Measurements from ENCODE around the gene PRR15L.

DNA sequence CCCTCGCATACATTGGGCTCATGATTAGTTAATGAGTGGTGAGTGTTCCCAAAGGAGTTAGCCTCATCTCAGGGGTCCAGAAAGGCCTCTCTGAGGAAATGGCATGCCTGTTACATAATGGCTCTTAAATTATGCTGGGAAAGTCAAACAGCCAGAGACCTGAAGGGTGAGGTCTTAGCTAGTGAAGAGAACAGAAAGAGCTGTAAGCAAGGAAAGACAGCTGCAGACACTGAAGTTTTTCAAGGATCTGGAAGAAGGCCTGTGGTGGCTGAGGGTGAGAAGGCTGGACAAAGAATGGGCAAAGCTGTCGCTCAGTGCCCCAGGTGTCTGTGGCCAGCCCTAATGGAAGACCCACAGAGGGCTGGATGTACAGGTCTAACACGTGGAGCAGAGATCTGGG, 51.2 kb downstream of the PRR15L start:
- TF ChIP-seq, protein P1, sequence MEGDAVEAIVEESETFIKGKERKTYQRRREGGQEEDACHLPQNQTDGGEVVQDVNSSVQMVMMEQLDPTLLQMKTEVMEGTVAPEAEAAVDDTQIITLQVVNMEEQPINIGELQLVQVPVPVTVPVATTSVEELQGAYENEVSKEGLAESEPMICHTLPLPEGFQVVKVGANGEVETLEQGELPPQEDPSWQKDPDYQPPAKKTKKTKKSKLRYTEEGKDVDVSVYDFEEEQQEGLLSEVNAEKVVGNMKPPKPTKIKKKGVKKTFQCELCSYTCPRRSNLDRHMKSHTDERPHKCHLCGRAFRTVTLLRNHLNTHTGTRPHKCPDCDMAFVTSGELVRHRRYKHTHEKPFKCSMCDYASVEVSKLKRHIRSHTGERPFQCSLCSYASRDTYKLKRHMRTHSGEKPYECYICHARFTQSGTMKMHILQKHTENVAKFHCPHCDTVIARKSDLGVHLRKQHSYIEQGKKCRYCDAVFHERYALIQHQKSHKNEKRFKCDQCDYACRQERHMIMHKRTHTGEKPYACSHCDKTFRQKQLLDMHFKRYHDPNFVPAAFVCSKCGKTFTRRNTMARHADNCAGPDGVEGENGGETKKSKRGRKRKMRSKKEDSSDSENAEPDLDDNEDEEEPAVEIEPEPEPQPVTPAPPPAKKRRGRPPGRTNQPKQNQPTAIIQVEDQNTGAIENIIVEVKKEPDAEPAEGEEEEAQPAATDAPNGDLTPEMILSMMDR (IDR thresholded peaks at IDR 0.05): no peak
- TF ChIP-seq POLR2A (IDR thresholded peaks at IDR 0.05): no peak

Measured in thyroid gland (tissue), 4 donors.